ENCODE data around the gene UTY. TPM values are rescaled to one million over a fixed set of nuclear protein-coding genes. Genes with fewer than 3 reads are reported as not detected.
A peak's percentile ranks its signal among the peaks of the same experiment; 100 is the strongest.

The UTY gene
- total and polyA plus RNA-seq, 2 experiments from 2014 or later = 15.7 to 36.3 TPM

- no peak for TF ChIP-seq ZNF114 (CRISPR knock-in tag; IDR thresholded peaks at IDR 0.05)
- no peak for TF ChIP-seq ETS1 (IDR thresholded peaks at IDR 0.05)
- TF ChIP-seq JUNB (IDR thresholded peaks at IDR 0.05; ENCODE audit: unreplicated experiment) = no peak
- no peak for TF ChIP-seq ZNF331 (CRISPR knock-in tag; IDR thresholded peaks at IDR 0.05; ENCODE audit: low read depth)
- peak overlapping the region; percentile 5; the same call in 1 of the 3 replicates for H3K4me3 Mint-ChIP-seq
- H3K27ac ChIP-seq (ENCODE audit: low read depth) = 0 out of 2 replicates have a peak overlapping the region, but pooled peaks have one; percentile 18
- no peak overlapping the region for H2AFZ ChIP-seq
- no peaks in the 10 kb centered on the region for H3K27me3 Mint-ChIP-seq (ENCODE audit: insufficient read depth, low read depth, poor library complexity)
- H3K36me3 Mint-ChIP-seq (ENCODE audit: low read depth) = peaks cover 71% of the 10 kb centered on the region
- peaks cover 22% of the 10 kb centered on the region for H3K4me1 ChIP-seq (ENCODE audit: insufficient read depth)
- ATAC-seq (no peak), DNase-seq (ENCODE audit: low spot score) (no peak)
- no peaks in the 10 kb centered on the region for H4K20me1 ChIP-seq (replicated peaks; ENCODE audit: insufficient read depth)
- no peaks in the 10 kb centered on the region for H3F3A ChIP-seq (replicated peaks; ENCODE audit: low read depth)
- no peaks in the 10 kb centered on the region for H3K27me3 ChIP-seq (ENCODE audit: insufficient read depth)
- peaks cover 39% of the 10 kb centered on the region for H3K9me3 Mint-ChIP-seq
- 0 out of 2 replicates have a peak, but pooled peaks cover 10% of the 10 kb centered on the region for H3K36me3 ChIP-seq (ENCODE audit: insufficient read depth)
- no peak overlapping the region for H3K27ac Mint-ChIP-seq
- no peak overlapping the region; the same call in 1 of the 2 replicates for H3K4me2 ChIP-seq
- peaks cover 87% of the 10 kb centered on the region for H3K79me2 ChIP-seq (replicated peaks; ENCODE audit: insufficient read depth)
- H3K4me3 ChIP-seq = no peak overlapping the region
- H3K9me2 ChIP-seq (ENCODE audit: insufficient read depth) = no peaks in the 10 kb centered on the region
- H3K4me1 Mint-ChIP-seq = peaks cover 35% of the 10 kb centered on the region
Observed at GRCh38 chrY:13432293-13433025, 47.4 kb downstream of the UTY start.

GRCh38 chrY:13429551-13429950 lies 50.3 kb downstream of the UTY start:
- H3K27ac Mint-ChIP-seq = no peak overlapping the region
- Histone ChIP-seq H3K79me2 (replicated peaks; ENCODE audit: insufficient read depth) (peaks cover 98% of the 10 kb centered on the region), H2AFZ (no peak overlapping the region), H3K27ac (ENCODE audit: low read depth) (no peak overlapping the region), H4K20me1 (replicated peaks; ENCODE audit: insufficient read depth) (no peaks in the 10 kb centered on the region), H3K4me1 (ENCODE audit: insufficient read depth) (peaks cover 29% of the 10 kb centered on the region), H3K4me2 (no peak overlapping the region), H3K27me3 (ENCODE audit: insufficient read depth) (no peaks in the 10 kb centered on the region), H3K36me3 (ENCODE audit: insufficient read depth) (0 out of 2 replicates have a peak, but pooled peaks cover 10% of the 10 kb centered on the region), H3K9me2 (ENCODE audit: insufficient read depth) (no peaks in the 10 kb centered on the region), H3K4me3 (no peak overlapping the region), H3F3A (replicated peaks; ENCODE audit: low read depth) (no peaks in the 10 kb centered on the region)
- no peak overlapping the region for H3K4me3 Mint-ChIP-seq
- peaks cover 44% of the 10 kb centered on the region for H3K9me3 Mint-ChIP-seq
- DNase-seq (ENCODE audit: low spot score) (no peak), ATAC-seq (no peak)
- H3K27me3 Mint-ChIP-seq (ENCODE audit: insufficient read depth, low read depth, poor library complexity) = peaks cover 5% of the 10 kb centered on the region
- H3K36me3 Mint-ChIP-seq (ENCODE audit: low read depth) = peaks cover 81% of the 10 kb centered on the region
- H3K4me1 Mint-ChIP-seq = peaks cover 20% of the 10 kb centered on the region
- TF ChIP-seq CTCF (conservative IDR thresholded peaks at IDR 0.05; ENCODE audit: low read depth in 2 of 2) (no peak), POLR2AphosphoS5 (IDR thresholded peaks at IDR 0.05; ENCODE audit: low read depth) (no peak), STAT1 (IDR thresholded peaks at IDR 0.05; ENCODE audit: unreplicated experiment) (no peak), ETS1 (IDR thresholded peaks at IDR 0.05) (no peak), JUNB (IDR thresholded peaks at IDR 0.05; ENCODE audit: unreplicated experiment) (no peak), ZNF114 (CRISPR knock-in tag; IDR thresholded peaks at IDR 0.05) (no peak), ZNF462 (CRISPR knock-in tag; IDR thresholded peaks at IDR 0.05) (no peak), CREB1 (CRISPR knock-in tag; IDR thresholded peaks at IDR 0.05; ENCODE audit: low read depth) (no peak)

Data from GM23338 (cell line).